ENCODE results near the gene INHBB.

GRCh38 chr2:120336749-120337148 lies 9.2 kb upstream of the INHBB start:
- TF ChIP-seq GATA2 (IDR thresholded peaks at IDR 0.05; ENCODE audit: low read depth, low read length): no peak
- TF ChIP-seq GATA3 (IDR thresholded peaks at IDR 0.05; ENCODE audit: low read depth, low read length): no peak

Measured in SH-SY5Y (cell line).